ENCODE measurements around the gene SMAD4. TPM values are rescaled to one million over a fixed set of nuclear protein-coding genes. Genes with fewer than 3 reads are reported as not detected.
A peak's percentile ranks its signal among the peaks of the same experiment; 100 is the strongest.

SMAD4 gene
- polyA plus RNA-seq, 2 of the 4 experiments (the other 2 are of a cell fraction) = 52.1 to 107 TPM

DNA sequence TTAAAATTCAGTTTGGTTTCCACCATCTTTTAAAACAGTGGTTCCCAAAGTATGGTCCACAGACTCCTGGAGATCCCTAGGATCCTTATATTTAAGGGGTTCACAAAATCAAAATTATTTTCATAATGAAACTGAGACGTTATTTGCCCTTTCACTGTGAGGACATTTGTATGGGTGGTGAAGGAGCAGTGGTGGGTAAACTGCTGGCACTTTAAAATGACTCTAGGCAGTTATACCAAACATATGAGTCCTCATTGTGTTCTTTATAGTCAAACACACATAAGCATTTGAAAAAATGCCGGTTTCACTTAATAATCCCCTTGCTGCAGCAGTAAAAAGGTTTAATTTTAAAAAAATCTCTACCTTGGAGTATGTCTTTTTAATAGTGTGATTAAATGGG lies 7.2 kb downstream of the SMAD4 start:
- 60% methylated on average over 2 of the region's 2 CpGs for WGBS (ENCODE audit: missing lambda C conversion rate)
- FAIRE-seq (no peak), ATAC-seq (no peak), DNase-seq (ENCODE audit: low read depth in 1 of 2, low spot score in 1 of 2) (no peak)
- CTCF ChIA-PET = interaction anchor here (2.0 kb wide), 1 partner anchor 14 kb away, joined by 9 read pairs; no protein-coding TSS in a partner anchor
- TF ChIP-seq, protein P1, sequence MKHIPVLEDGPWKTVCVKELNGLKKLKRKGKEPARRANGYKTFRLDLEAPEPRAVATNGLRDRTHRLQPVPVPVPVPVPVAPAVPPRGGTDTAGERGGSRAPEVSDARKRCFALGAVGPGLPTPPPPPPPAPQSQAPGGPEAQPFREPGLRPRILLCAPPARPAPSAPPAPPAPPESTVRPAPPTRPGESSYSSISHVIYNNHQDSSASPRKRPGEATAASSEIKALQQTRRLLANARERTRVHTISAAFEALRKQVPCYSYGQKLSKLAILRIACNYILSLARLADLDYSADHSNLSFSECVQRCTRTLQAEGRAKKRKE (CRISPR knock-in tag; IDR thresholded peaks at IDR 0.05; ENCODE audit: low read depth) = no peak
- TF ChIP-seq SMC3 (IDR thresholded peaks at IDR 0.05) (no peak), CBX8 (IDR thresholded peaks at IDR 0.05) (no peak), MYC (IDR thresholded peaks at IDR 0.05; ENCODE audit: borderline replicate concordance, low read length) (no peak), PHF8 (IDR thresholded peaks at IDR 0.05; ENCODE audit: borderline replicate concordance, low read depth) (no peak), EHF (CRISPR knock-in tag; IDR thresholded peaks at IDR 0.05) (no peak), NR3C1 (IDR thresholded peaks at IDR 0.05) (no peak), ZC3H11A (IDR thresholded peaks at IDR 0.05) (no peak), KDM1A (IDR thresholded peaks at IDR 0.05; ENCODE audit: low read depth) (no peak), TFCP2L1 (CRISPR knock-in tag; IDR thresholded peaks at IDR 0.05) (no peak), TP53 (CRISPR knock-in tag; IDR thresholded peaks at IDR 0.05) (no peak), NPAS2 (CRISPR knock-in tag; IDR thresholded peaks at IDR 0.05; ENCODE audit: borderline replicate concordance) (no peak), MAFK (IDR thresholded peaks at IDR 0.05; ENCODE audit: partially characterized antibody) (no peak)
- TF ChIP-seq, protein P2, sequence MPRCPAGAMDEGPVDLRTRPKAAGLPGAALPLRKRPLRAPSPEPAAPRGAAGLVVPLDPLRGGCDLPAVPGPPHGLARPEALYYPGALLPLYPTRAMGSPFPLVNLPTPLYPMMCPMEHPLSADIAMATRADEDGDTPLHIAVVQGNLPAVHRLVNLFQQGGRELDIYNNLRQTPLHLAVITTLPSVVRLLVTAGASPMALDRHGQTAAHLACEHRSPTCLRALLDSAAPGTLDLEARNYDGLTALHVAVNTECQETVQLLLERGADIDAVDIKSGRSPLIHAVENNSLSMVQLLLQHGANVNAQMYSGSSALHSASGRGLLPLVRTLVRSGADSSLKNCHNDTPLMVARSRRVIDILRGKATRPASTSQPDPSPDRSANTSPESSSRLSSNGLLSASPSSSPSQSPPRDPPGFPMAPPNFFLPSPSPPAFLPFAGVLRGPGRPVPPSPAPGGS (IDR thresholded peaks at IDR 0.05) = no peak
- TF ChIP-seq, protein P3, sequence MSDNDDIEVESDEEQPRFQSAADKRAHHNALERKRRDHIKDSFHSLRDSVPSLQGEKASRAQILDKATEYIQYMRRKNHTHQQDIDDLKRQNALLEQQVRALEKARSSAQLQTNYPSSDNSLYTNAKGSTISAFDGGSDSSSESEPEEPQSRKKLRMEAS (IDR thresholded peaks at IDR 0.05) = no peak
- TF ChIP-seq, protein P4, sequence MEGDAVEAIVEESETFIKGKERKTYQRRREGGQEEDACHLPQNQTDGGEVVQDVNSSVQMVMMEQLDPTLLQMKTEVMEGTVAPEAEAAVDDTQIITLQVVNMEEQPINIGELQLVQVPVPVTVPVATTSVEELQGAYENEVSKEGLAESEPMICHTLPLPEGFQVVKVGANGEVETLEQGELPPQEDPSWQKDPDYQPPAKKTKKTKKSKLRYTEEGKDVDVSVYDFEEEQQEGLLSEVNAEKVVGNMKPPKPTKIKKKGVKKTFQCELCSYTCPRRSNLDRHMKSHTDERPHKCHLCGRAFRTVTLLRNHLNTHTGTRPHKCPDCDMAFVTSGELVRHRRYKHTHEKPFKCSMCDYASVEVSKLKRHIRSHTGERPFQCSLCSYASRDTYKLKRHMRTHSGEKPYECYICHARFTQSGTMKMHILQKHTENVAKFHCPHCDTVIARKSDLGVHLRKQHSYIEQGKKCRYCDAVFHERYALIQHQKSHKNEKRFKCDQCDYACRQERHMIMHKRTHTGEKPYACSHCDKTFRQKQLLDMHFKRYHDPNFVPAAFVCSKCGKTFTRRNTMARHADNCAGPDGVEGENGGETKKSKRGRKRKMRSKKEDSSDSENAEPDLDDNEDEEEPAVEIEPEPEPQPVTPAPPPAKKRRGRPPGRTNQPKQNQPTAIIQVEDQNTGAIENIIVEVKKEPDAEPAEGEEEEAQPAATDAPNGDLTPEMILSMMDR (IDR thresholded peaks at IDR 0.05) = no peak
- TF ChIP-seq, protein P5, sequence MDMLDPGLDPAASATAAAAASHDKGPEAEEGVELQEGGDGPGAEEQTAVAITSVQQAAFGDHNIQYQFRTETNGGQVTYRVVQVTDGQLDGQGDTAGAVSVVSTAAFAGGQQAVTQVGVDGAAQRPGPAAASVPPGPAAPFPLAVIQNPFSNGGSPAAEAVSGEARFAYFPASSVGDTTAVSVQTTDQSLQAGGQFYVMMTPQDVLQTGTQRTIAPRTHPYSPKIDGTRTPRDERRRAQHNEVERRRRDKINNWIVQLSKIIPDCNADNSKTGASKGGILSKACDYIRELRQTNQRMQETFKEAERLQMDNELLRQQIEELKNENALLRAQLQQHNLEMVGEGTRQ (IDR thresholded peaks at IDR 0.05) = no peak
- TF ChIP-seq, protein P6, sequence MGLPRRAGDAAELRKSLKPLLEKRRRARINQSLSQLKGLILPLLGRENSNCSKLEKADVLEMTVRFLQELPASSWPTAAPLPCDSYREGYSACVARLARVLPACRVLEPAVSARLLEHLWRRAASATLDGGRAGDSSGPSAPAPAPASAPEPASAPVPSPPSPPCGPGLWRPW (IDR thresholded peaks at IDR 0.05) = no peak
- TF ChIP-seq, protein P7, sequence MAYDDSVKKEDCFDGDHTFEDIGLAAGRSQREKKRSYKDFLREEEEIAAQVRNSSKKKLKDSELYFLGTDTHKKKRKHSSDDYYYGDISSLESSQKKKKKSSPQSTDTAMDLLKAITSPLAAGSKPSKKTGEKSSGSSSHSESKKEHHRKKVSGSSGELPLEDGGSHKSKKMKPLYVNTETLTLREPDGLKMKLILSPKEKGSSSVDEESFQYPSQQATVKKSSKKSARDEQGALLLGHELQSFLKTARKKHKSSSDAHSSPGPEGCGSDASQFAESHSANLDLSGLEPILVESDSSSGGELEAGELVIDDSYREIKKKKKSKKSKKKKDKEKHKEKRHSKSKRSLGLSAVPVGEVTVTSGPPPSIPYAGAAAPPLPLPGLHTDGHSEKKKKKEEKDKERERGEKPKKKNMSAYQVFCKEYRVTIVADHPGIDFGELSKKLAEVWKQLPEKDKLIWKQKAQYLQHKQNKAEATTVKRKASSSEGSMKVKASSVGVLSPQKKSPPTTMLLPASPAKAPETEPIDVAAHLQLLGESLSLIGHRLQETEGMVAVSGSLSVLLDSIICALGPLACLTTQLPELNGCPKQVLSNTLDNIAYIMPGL (CRISPR knock-in tag; IDR thresholded peaks at IDR 0.05; ENCODE audit: borderline replicate concordance) = no peak
- TF ChIP-seq, protein P8, sequence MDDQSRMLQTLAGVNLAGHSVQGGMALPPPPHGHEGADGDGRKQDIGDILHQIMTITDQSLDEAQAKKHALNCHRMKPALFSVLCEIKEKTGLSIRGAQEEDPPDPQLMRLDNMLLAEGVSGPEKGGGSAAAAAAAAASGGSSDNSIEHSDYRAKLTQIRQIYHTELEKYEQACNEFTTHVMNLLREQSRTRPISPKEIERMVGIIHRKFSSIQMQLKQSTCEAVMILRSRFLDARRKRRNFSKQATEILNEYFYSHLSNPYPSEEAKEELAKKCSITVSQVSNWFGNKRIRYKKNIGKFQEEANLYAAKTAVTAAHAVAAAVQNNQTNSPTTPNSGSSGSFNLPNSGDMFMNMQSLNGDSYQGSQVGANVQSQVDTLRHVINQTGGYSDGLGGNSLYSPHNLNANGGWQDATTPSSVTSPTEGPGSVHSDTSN (IDR thresholded peaks at IDR 0.05) = no peak
- Histone ChIP-seq H3K4me1 (peaks cover 32% of the 10 kb centered on the region), H3K27ac (no peak overlapping the region), H3K9me3 (no peaks in the 10 kb centered on the region), H3K4me3 (no peak overlapping the region), H3K4me2 (peak overlapping the region; percentile 37; the same call in 1 of the 3 replicates)
- POLR2A ChIA-PET = no interaction called here
